GM19438 (cell line): ENCODE measurements around the gene LAMTOR3.

Experiments used
- ATAC-seq: cut with Tn5 transposase; IDR thresholded peaks from one replicate; pipeline ENCODE4 v1.9.1; 2021; ENCODE audit warnings: low read depth; ENCODE audit not compliant: unreplicated experiment

LAMTOR3 gene

GRCh38 chr4:99863804-99864203 is 30.4 kb downstream of the LAMTOR3 start:
- no peak for ATAC-seq

GRCh38 chr4:99861120-99861905 is 32.9 kb downstream of the LAMTOR3 start:
- no peak for ATAC-seq

- no peak for ATAC-seq
Observed at GRCh38 chr4:99860521-99860920, 33.7 kb downstream of the LAMTOR3 start.

- ATAC-seq, result no peak
Observed at GRCh38 chr4:99859618-99860017, 34.6 kb downstream of the LAMTOR3 start.

GRCh38 chr4:99857307-99857706 is 36.9 kb downstream of the LAMTOR3 start:
- ATAC-seq, result no peak

- ATAC-seq, result no peak
Observed at GRCh38 chr4:99856166-99856565, 38.1 kb downstream of the LAMTOR3 start.

DNA sequence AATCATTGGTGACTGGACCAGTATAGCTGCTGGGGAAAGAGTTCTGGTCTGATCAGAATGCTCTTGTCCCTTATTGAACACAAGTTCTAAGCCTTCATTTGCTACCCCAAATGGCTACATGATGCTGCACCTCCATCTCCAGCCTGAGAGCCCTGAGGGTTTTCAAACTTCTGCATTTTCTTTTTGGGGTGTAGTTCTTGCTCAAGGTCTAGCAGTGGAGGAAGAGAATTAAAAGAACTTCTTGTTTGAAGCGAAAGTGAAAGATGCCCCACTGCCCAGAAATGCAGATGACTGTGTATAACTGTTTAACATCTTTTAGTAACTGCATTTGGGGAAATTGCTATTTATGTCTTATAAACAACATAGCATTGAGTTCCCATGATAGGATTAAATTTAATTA is 38.5 kb downstream of the LAMTOR3 start:
- ATAC-seq, result no peak

DNA sequence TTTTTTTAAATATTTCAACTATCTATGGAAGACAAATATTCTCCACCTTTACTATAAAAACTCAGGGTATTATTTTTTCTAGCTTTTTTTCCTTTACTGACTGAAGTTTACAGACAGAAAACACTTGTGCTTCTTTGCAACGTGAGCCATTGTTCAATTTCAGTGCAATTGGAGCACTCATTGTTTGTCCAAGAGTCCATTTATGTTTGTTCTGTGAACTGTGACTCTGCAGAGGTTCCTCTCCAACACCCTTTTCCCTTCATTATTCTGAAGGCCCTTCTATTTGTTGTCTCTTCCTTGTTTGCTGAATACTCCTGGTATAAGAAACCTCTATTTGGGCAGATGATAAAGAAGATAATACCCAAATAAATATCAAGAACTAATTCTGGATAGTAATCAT is 40.2 kb downstream of the LAMTOR3 start:
- ATAC-seq, result no peak

DNA sequence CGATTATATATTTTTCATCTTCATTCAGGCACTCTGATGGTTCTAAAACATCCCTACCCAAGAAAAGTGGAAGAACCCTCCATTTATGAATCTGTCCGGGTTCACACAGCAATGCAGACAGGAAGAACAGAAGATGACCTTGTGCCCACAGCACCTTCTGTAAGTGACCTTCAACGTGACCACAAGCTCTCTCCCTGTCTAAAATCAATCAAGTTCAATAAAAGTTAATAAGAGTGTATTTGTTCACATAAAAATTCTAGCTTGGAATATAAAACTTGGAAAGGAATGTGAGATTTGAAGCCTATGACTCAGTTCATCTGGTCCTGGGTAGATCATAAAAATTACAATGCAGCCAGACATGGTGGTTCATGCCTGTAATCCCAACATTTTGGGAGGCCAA is 41.0 kb downstream of the LAMTOR3 start:
- no peak for ATAC-seq

DNA sequence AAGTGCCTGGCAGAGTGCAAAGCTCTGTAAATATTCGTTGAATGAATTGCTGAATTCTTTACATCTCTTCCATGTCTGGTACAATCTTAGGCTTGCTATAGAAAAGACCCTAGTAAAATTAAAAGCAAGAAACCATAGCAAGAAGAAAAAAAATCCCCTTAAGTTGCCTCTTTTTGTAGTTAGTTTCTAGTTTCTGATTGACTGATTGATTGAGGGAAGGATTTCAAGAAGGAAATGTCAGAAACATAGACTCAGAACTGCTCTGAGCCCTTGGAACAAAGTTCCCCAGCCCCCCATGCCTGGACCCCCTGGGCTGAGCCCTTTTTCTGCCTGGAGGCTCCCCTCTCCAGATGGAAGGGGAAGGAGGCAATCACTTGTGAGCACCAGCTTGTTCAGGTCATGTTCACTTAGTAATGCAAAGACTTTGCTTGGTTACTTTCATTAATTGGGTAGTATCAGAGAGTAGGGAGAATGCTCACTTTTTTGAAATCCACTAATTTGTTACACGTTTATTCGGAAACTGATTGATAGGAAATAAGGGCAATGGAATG is 42.0 kb downstream of the LAMTOR3 start:
- no peak for ATAC-seq

DNA sequence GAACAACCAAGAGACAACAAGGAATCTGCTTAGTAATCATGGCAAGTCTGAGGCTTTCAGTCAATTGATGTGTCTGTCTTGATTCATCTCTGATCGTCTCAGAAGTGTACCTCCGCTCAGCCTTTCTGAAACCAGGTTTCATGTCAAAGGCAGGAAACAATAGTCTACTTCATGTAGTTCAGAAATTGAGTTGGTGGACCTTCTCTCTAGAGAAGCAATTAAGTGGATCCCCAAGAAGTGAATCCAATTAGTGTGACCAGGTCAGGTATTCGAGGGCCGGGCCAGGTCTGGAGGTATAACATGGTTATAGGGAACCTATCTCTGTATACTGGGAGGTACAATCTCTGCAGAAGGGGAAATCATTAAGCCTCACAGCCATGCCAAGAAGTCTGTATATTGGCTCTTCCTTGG is 45.6 kb downstream of the LAMTOR3 start:
- peak; percentile 36 for ATAC-seq

DNA sequence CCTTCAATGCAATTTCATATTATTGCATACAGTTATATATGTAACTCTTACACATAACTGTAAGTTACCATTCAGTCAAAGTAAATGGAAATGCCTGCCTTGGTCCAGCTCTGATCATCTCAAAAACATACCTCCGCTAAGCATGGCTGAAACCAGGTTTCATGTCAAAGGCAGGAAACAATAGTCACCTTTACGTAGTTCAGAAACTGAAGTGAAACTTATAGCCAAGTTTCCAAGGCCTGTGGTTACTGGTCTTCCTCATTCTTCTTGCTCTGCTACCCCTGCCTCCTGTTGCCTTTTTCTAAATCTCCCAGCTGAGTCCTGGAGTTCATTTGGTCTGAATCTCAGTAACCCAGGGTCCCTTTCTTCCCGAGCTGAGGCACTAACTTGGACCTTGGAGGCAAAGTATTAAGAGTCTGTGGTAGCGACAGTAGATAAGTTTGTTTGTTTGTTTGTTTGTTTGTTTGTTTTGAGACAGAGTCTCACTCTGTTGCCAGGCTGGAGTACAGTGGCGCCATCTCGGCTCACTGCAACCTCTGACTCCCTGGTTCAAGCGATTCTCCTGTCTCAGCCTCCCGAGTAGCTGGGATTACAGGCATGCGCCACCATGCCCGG is 46.8 kb downstream of the LAMTOR3 start:
- peak; percentile 58 for ATAC-seq

DNA sequence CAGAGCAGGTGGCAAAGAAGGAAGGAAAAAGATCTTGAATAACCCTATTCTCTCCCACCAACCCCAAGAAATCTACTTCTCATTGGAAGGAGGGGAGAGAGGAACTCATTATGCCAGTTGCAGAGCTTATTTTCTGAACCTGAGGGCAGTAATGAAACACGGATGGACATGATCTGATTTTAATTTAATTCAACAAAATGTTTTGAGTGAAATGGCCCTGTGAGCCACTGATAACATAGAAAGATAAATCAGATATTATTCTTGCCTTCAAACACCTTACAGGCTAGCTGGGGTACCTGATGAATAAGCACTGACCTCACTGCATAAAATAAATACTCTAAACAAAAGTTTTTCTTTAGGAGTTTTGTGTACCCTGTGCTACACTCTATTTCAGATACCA is 47.3 kb downstream of the LAMTOR3 start:
- ATAC-seq, result peak; percentile 0

DNA sequence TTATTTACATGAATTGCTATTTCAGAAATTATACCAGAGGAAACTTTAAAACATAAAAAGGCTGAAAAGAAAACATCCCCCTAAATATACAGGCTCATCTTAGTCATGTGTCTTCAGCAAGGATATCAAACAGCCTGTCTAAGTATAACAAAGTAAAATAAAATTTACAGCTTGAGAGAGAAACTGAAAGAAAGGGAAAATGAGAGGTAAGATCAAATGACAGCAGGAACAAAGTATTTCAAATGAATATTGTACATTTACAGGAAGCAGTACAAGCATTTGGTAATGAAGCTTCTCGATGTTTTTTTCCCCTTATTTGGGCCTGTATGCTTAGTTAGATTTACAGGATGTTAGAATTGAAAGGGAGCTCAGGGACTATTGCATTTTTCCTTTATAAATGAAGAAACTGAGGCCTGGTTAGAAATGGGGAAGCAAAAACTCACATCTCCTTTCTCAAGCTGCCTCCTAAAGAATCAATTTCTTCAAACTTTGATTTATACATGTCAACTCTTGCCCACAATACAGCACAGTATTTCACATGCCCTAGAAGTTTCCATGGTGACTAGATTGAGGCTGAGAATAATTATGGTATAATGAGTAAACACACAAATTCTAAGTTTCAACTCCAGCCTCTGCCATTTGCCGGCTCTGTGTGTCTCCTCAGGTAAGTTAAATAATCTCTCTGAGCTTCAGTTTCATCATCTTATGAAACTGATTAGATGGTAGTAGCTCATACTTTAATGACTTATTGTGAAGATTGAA is 48.3 kb downstream of the LAMTOR3 start:
- ATAC-seq, result no peak

GRCh38 chr4:99845179-99845578 is 49.0 kb downstream of the LAMTOR3 start:
- ATAC-seq, result no peak

DNA sequence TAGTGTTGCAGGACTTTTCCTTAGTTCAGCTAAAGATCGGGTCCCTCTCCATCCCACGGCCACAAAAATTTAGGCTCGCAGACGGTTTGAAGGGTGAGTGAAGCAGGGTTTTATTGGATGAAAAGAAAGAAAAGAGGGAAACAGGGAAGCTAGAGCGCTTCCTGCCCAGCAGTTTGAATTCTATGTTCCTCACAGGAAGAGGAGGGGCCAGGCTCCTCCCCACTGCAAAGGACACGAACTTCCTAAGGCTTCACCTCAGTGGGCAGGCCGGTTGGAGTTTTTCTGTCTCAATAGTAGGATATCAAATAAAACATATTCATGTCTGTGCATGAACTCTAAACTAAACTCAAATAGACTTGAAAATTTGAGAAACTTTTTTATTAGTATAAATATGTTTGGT is 50.2 kb downstream of the LAMTOR3 start:
- ATAC-seq, result no peak

- ATAC-seq, result no peak
Observed at GRCh38 chr4:99843413-99843812, 50.8 kb downstream of the LAMTOR3 start.

DNA sequence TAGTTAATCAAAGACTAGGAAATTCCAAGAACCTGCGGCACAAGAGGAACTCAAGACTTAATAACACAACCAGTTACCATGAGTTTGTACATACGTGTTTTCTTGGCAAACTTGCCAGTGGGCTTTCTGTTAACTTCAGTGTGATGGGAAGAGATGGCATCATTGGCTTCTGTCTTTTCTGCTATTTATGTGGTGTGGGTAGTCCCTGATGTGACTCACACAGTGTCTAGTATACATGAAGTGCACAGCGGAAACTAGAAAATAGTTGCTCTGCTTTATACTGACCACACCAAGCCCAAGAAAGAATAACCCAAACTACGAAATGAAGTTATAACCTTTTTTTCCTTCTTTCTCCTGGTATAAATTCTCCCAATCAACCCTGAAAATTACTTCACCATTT is 53.1 kb downstream of the LAMTOR3 start:
- ATAC-seq, result no peak

DNA sequence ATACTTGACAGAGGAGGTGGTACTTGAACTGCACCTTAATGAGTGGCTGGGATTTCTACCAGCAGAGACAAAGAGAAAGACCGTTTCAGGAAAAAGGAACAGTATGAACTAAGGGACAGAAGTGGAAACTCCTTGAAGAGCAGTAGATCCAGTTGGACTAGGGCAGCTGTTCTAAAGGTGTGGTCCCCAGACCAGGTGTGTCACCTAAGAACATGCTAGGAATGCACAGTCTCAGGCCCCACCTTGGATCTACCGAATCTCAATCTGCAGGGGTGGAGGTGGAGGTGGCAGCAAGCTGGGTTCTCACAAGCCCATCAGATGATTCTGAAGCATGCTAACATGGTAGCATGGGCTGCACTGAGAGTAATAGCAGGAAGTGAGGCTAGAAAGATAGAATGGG is 55.3 kb downstream of the LAMTOR3 start:
- ATAC-seq, result no peak

DNA sequence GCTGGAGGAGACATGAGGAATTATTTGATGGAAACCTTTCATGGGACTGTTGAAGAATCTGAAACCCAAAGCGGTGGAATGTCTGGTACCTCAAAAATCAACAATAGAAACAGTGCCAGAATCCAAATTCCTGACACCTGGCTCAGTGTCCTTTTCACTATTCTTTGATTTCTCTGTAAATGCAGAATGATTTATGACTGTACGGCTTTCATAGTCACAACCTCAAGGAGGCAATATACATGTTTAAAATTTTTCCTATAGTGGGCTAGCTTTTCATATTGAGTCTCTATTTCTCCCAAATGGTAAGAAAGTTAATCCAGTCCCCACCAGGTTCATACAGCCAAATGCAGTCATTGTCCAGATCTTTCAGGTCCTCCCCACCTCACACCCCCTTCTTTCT is 58.3 kb downstream of the LAMTOR3 start:
- no peak for ATAC-seq

GRCh38 chr4:99834569-99834968 is 59.7 kb downstream of the LAMTOR3 start:
- ATAC-seq, result no peak
